RCC 7860 (cell line): ENCODE results near the gene DNAJC10.
"Not testable (repeated sequence)": the region's sequence is repeated elsewhere in the genome, so short reads cannot be mapped to it uniquely, and the experiment has no call there.

ENCODE experiments used
- DNase-seq: peaks from one replicate; pipeline ENCODE4 v3.0.0-alpha.2; 2015; ENCODE audit warnings: low spot score
- FAIRE-seq: peaks from 2 replicates; lab custom pipeline; 2012; peaks lifted over from hg19 to GRCh38; lab: Jason Lieb, UNC

Gene DNAJC10

GRCh38 chr2:182715892-182716649, at the start of gene DNAJC10:
TSS of gene DNAJC10 (plus strand) at chr2:182716257. CDS start at chr2:182718087, 1,830 bp downstream.
- DNase-seq, result peak; percentile 75
- no peak for FAIRE-seq

DNA sequence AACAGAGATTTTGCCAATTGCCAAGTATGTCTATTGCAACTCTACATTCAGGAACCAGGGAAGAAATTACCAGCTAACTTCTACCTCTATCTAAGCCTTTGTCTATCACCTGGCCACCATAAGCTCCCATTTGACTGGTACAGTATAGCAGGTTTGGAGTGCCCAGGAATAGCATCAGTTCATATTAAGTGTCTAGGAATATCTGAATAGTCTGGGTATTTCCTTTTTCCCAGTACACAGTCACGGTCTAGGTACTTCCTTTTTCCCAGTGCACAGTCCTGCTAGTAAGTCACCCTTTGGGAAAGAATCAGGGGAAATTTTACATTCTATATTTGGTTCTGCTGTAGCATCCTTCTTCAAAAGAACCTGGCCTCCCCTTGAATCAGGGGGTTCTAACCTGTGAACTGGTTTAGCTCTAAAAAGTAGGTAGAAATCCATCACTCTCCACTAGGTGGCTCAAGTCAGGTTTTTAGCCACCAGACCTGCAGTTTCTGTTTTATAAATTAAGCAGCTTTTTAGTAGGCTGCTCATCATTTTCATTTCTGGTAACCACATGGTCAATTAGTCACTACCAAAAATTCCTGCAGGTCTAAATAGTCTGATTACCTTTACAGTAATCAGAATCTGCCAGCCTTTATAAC, 49.3 kb upstream of the DNAJC10 start:
- FAIRE-seq (no peak), DNase-seq (no peak)

DNA sequence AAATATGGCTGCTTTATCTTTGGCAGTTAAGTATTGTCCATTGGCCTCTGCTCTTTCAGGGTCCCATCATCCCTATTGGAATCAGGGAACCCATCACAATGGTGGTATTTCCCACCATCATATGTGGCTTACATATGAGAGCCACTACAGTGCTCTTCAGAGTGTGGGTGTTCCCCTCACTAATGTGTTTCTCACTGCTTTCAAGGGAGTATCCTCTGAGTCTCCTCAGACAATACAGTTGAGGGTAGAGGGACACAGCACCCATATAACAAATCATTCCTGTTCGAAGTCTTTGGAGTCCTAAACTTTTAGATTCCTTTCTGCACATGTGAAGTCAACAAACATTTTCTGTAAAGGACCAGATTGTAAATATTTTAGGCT, 48.8 kb upstream of the DNAJC10 start:
- no peak for FAIRE-seq

DNA sequence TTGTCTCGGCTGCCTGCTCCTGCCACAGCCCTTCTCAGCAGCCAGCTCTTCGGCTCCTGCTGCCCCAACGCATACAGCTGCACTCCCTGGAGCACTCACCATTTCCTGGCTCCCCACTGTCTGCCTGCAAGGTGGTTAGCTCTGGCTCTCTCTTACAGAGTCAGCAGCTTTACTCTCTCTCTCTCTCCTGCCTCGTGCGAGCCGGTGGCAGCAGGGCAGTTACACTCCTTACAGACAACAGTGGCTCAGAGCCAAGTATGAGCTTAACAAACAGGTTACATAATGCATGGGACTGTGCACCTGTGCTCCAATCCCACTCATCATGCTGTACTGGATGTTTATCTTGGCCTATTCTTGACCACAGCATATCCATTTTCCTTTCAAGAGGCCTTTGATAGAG, 47.4 kb upstream of the DNAJC10 start:
- no peak for DNase-seq
- FAIRE-seq, result no peak

More for the DNA sequence above, 48.8 kb upstream of the DNAJC10 start:
- DNase-seq, result no peak

GRCh38 chr2:182672466-182673165, 43.4 kb upstream of the DNAJC10 start:
- DNase-seq (peak; percentile 58), FAIRE-seq (peak; percentile 66)

GRCh38 chr2:182680837-182681236, 35.2 kb upstream of the DNAJC10 start:
- FAIRE-seq (no peak), DNase-seq (no peak)

DNA sequence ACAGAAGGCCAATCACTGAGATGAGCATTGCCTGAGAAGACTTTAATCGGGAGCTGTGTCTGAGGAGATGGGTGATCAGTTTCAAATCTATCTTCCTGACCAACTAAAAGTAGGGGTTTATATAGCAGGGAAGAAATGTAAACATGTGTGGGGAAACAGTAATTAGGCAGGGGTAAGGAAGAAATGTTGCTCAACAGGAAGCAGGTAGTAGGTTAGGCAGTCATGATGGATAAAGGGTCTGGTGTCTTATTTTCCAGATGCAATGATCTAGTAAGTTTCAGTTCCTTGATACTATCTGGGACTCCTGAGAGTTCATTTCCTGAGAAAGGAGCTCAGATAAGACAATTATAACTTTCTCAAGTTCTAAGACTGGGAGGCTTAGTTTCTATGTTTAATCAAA, 33.8 kb upstream of the DNAJC10 start:
- no peak for FAIRE-seq

GRCh38 chr2:182685559-182685958, 30.5 kb upstream of the DNAJC10 start:
- no peak for FAIRE-seq
- DNase-seq, result no peak

More for the DNA sequence above, 33.8 kb upstream of the DNAJC10 start:
- no peak for DNase-seq

- FAIRE-seq, DNase-seq: not testable (repeated sequence)
These were observed 29.3 kb upstream of the DNAJC10 start for GRCh38 chr2:182686763-182687162.

- FAIRE-seq, result no peak
These were observed 21.9 kb upstream of the DNAJC10 start for GRCh38 chr2:182694189-182694588.

DNA sequence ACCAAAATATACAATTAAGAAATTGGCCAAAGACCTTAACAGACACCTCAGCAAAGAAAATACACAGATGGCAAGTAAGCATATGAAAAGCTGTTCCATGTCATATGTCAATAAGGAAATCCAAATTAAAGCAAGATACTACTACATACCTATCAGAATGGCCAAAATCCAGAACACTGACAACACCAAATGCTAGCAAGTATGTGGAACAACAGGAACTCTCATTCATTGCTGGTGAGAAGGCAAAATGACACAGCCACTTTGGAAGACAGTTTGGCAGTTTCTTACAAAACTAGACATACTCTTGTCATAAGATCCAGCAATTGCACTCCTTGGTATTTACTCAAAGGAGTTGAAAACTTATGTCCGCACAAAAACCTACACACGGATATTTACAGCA, 20.3 kb upstream of the DNAJC10 start:
- no peak for DNase-seq
- no peak for FAIRE-seq

More at GRCh38 chr2:182694189-182694588, 21.9 kb upstream of the DNAJC10 start:
- no peak for DNase-seq

GRCh38 chr2:182698671-182699070, 17.4 kb upstream of the DNAJC10 start:
- no peak for FAIRE-seq

DNA sequence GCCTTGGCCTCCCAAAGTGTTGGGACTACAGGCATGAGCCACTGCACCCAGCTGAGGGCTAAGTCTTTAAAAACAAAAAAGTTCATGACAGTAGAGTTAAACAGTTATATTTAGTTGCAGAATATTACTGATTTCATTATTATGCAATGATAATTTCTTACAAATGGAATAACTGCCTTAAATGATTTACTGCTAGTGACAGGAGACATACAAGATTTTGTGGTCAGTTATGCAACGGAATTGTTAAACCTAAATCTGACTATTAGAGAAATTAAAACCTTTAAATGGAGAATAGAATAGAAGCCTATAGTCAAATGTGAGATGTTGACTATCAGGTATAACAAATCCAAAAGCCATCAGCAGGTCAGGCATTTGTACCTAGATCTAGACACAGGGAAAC, 10.3 kb upstream of the DNAJC10 start:
- FAIRE-seq (no peak), DNase-seq (no peak)

More at GRCh38 chr2:182698671-182699070, 17.4 kb upstream of the DNAJC10 start:
- no peak for DNase-seq

GRCh38 chr2:182706751-182707150, 9.3 kb upstream of the DNAJC10 start:
- FAIRE-seq, result no peak
- no peak for DNase-seq

DNA sequence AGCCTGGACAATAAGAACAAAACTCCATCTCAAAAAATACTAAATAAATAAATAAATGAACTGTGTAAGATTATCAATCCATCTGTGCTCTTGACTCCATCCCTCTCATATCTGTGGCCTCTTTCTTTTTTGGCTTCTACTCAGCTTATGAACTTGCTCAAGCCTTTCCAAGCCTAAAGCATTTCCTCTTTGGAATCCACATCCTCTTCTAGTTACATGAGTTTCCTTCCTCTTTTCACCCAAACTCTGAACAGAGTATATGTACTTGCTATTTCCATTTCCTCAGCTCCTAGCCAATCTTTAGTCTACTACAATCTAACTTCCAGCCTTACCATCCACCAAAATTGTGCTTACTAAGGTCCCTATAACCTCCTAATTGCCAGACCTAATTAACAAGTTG, 2.5 kb upstream of the DNAJC10 start:
- no peak for DNase-seq
- FAIRE-seq, result no peak

GRCh38 chr2:182715121-182715891, 751 bp upstream of the DNAJC10 start:
- no peak for FAIRE-seq
- DNase-seq, result peak; percentile 40

- FAIRE-seq, result no peak
These were observed 558 bp downstream of the DNAJC10 start for GRCh38 chr2:182716650-182716979.

GRCh38 chr2:182717416-182717815, 1.4 kb downstream of the DNAJC10 start:
- DNase-seq, result no peak
- FAIRE-seq, result no peak

More at GRCh38 chr2:182716650-182716979, 558 bp downstream of the DNAJC10 start:
- no peak for DNase-seq

DNA sequence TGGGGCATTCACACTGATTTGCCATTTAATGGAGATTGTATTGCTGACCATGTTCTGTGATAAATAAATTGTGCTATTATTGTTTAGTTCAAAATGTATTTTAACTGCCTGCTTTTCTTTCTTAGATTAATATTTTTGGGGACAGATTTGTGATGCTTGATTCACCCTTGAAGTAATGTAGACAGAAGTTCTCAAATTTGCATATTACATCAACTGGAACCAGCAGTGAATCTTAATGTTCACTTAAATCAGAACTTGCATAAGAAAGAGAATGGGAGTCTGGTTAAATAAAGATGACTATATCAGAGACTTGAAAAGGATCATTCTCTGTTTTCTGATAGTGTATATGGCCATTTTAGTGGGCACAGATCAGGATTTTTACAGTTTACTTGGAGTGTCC, 1.8 kb downstream of the DNAJC10 start:
- FAIRE-seq (no peak), DNase-seq (no peak)

GRCh38 chr2:182718459-182718858, 2.4 kb downstream of the DNAJC10 start:
- no peak for FAIRE-seq
- no peak for DNase-seq

GRCh38 chr2:182719116-182719515, 3.1 kb downstream of the DNAJC10 start:
- DNase-seq, FAIRE-seq: not testable (repeated sequence)
